ENCODE data around the gene CHL1. TPM values are rescaled to one million over a fixed set of nuclear protein-coding genes. Genes with fewer than 3 reads are reported as not detected.

The CHL1 gene
- total RNA-seq, 1 donor from 2014 or later: 0.53 TPM

GRCh38 chr3:207973-208372 lies 11.4 kb downstream of the CHL1 start:
- no peaks in the 10 kb centered on the region for H3K27me3 ChIP-seq
- DNase-seq (ENCODE audit: low spot score in 2 of 2): no peak
- H3K4me1 ChIP-seq: no peaks in the 10 kb centered on the region
- H3K4me3 ChIP-seq: no peak overlapping the region
- H3K27ac ChIP-seq: no peak overlapping the region
- intact Hi-C loops (cut with DNase I): no loop called here
- TF ChIP-seq, protein P1, sequence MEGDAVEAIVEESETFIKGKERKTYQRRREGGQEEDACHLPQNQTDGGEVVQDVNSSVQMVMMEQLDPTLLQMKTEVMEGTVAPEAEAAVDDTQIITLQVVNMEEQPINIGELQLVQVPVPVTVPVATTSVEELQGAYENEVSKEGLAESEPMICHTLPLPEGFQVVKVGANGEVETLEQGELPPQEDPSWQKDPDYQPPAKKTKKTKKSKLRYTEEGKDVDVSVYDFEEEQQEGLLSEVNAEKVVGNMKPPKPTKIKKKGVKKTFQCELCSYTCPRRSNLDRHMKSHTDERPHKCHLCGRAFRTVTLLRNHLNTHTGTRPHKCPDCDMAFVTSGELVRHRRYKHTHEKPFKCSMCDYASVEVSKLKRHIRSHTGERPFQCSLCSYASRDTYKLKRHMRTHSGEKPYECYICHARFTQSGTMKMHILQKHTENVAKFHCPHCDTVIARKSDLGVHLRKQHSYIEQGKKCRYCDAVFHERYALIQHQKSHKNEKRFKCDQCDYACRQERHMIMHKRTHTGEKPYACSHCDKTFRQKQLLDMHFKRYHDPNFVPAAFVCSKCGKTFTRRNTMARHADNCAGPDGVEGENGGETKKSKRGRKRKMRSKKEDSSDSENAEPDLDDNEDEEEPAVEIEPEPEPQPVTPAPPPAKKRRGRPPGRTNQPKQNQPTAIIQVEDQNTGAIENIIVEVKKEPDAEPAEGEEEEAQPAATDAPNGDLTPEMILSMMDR (IDR thresholded peaks at IDR 0.05): no peak
- H3K9me3 ChIP-seq: no peaks in the 10 kb centered on the region
- H3K36me3 ChIP-seq: no peaks in the 10 kb centered on the region

- Histone ChIP-seq H3K27me3 (no peaks in the 10 kb centered on the region), H3K4me1 (no peaks in the 10 kb centered on the region), H3K27ac (no peak overlapping the region), H3K4me3 (no peak overlapping the region), H3K36me3 (no peaks in the 10 kb centered on the region), H3K9me3 (no peaks in the 10 kb centered on the region)
- intact Hi-C loops (cut with DNase I): no loop called here
- TF ChIP-seq, protein P1 (IDR thresholded peaks at IDR 0.05): no peak
- no peak for DNase-seq (ENCODE audit: low spot score in 2 of 2)
Measured at GRCh38 chr3:210669-211068, 14.1 kb downstream of the CHL1 start.

GRCh38 chr3:212432-212831 lies 15.9 kb downstream of the CHL1 start:
- Histone ChIP-seq H3K4me3 (no peak overlapping the region), H3K27ac (no peak overlapping the region), H3K36me3 (no peaks in the 10 kb centered on the region), H3K9me3 (no peaks in the 10 kb centered on the region), H3K27me3 (no peaks in the 10 kb centered on the region), H3K4me1 (no peaks in the 10 kb centered on the region)
- TF ChIP-seq, protein P1 (IDR thresholded peaks at IDR 0.05): no peak
- DNase-seq (ENCODE audit: low spot score in 2 of 2): no peak
- intact Hi-C loops (cut with DNase I): no loop called here

- DNase-seq (ENCODE audit: low spot score in 2 of 2): no peak
- Histone ChIP-seq H3K9me3 (no peaks in the 10 kb centered on the region), H3K4me1 (no peaks in the 10 kb centered on the region), H3K27ac (no peak overlapping the region), H3K27me3 (no peaks in the 10 kb centered on the region), H3K36me3 (no peaks in the 10 kb centered on the region), H3K4me3 (no peak overlapping the region)
- intact Hi-C loops (cut with DNase I): no loop called here
- TF ChIP-seq, protein P1 (IDR thresholded peaks at IDR 0.05): no peak
Measured at GRCh38 chr3:217099-217813, 20.7 kb downstream of the CHL1 start.

DNA sequence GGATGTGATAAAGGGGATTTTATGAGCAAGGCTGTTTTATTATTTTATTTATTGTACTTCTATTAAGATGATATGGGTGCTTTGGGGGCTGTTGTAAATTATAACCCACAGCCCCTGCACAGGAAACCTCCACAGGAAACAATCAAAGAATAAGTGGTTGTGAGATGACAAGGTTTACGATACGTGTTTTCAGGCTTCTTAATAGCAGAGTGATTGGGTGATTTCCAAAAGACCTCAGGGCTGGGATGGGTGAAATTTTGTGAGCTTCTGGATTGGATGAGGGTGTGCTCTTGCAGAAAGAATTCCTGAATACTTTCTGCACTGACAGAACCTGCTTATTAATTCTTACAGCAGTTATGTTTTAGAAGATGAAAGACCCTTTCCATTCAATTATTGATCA lies 21.4 kb downstream of the CHL1 start:
- H3K4me1 ChIP-seq: no peaks in the 10 kb centered on the region
- no peak for DNase-seq (ENCODE audit: low spot score in 2 of 2)
- no peak overlapping the region for H3K27ac ChIP-seq
- H3K4me3 ChIP-seq: no peak overlapping the region
- TF ChIP-seq, protein P1 (IDR thresholded peaks at IDR 0.05): no peak
- H3K9me3 ChIP-seq: no peaks in the 10 kb centered on the region
- H3K36me3 ChIP-seq: no peaks in the 10 kb centered on the region
- intact Hi-C loops (cut with DNase I): no loop called here
- no peaks in the 10 kb centered on the region for H3K27me3 ChIP-seq

All from ascending aorta (tissue), 2 donors.